ENCODE data around the gene LRRC3. TPM values are rescaled to one million over a fixed set of nuclear protein-coding genes. Genes with fewer than 3 reads are reported as not detected.

LRRC3 gene
- total RNA-seq, 1 experiment from 2014 or later: 0.40 TPM

DNA sequence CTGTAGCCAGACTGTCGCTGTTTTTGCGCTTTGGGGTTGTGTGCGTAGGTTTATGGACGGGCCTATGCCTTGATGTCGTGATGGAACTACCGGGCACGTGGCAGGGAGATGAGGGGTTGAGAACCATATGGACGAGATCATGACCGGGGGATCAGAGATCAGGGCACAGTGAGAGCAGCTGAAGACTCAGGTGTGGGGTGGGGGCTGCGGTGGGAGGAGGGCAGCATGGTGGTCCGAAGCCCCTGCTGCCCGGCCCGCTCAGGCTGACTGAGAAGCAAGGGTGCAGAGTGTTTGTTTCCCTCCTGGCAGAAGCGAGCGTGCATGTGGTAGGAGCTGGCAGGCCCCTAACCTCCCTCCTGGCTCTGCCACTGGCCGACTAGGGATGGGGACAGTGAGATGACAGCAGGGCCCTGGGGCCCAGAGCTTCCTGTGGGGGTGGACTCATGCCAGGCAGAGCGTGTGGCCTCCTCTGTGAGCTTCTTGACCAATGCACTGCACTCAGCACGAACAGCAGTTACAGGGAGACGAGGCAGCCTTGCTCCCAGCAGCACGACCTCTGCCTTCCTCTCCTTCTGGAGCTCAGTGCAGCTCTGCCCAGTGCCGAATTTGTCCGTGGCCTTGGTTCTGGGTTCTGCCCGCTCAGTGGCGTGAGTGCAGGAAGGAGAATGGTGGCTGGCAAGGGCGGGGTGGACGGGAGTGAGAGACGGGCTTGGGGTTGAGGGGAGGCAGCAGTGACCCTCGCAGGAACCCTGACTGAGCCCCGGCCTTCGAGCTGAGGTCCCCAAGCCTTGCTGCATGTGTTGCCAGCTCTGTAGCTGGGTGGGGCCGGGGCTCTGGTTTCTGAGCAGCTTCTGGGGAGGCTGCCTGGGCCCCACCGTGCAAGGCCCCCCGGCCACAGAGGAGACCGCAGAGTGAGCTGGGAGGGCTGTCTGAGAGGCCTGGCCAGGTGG lies 22.2 kb upstream of the LRRC3 start:
- no peaks in the 10 kb centered on the region for H3K36me3 Mint-ChIP-seq (ENCODE audit: insufficient read depth, unreplicated experiment)
- H3K9me3 Mint-ChIP-seq (ENCODE audit: low read depth, unreplicated experiment): peaks cover 3% of the 10 kb centered on the region
- no peaks in the 10 kb centered on the region for H3K4me1 Mint-ChIP-seq (ENCODE audit: low read depth, unreplicated experiment)
- no peak overlapping the region for H3K4me3 Mint-ChIP-seq (ENCODE audit: low read depth, unreplicated experiment)
- CTCF ChIA-PET: no interaction called here
- DNase-seq: no peak
- BruUV-seq (replicated peaks): no TSS peak
- intact Hi-C loops (cut with micrococcal nuclease; ENCODE audit: unreplicated experiment): no loop called here
- TF ChIP-seq, protein P1, sequence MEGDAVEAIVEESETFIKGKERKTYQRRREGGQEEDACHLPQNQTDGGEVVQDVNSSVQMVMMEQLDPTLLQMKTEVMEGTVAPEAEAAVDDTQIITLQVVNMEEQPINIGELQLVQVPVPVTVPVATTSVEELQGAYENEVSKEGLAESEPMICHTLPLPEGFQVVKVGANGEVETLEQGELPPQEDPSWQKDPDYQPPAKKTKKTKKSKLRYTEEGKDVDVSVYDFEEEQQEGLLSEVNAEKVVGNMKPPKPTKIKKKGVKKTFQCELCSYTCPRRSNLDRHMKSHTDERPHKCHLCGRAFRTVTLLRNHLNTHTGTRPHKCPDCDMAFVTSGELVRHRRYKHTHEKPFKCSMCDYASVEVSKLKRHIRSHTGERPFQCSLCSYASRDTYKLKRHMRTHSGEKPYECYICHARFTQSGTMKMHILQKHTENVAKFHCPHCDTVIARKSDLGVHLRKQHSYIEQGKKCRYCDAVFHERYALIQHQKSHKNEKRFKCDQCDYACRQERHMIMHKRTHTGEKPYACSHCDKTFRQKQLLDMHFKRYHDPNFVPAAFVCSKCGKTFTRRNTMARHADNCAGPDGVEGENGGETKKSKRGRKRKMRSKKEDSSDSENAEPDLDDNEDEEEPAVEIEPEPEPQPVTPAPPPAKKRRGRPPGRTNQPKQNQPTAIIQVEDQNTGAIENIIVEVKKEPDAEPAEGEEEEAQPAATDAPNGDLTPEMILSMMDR (IDR thresholded peaks at IDR 0.05; ENCODE audit: unreplicated experiment): no peak
- peaks cover 42% of the 10 kb centered on the region for H3K27me3 Mint-ChIP-seq (ENCODE audit: unreplicated experiment)
- no peak overlapping the region for H3K27ac Mint-ChIP-seq (ENCODE audit: unreplicated experiment)

GRCh38 chr21:44433791-44434567 lies 21.3 kb upstream of the LRRC3 start:
- no peaks in the 10 kb centered on the region for H3K36me3 Mint-ChIP-seq (ENCODE audit: insufficient read depth, unreplicated experiment)
- TF ChIP-seq, protein P1 (IDR thresholded peaks at IDR 0.05; ENCODE audit: unreplicated experiment): no peak
- H3K4me1 Mint-ChIP-seq (ENCODE audit: low read depth, unreplicated experiment): no peaks in the 10 kb centered on the region
- H3K9me3 Mint-ChIP-seq (ENCODE audit: low read depth, unreplicated experiment): peaks cover 3% of the 10 kb centered on the region
- BruUV-seq (replicated peaks): no TSS peak
- intact Hi-C loops (cut with micrococcal nuclease; ENCODE audit: unreplicated experiment): no loop called here
- CTCF ChIA-PET: no interaction called here
- H3K4me3 Mint-ChIP-seq (ENCODE audit: low read depth, unreplicated experiment): no peak overlapping the region
- no peak overlapping the region for H3K27ac Mint-ChIP-seq (ENCODE audit: unreplicated experiment)
- no peak for DNase-seq
- H3K27me3 Mint-ChIP-seq (ENCODE audit: unreplicated experiment): peaks cover 46% of the 10 kb centered on the region

DNA sequence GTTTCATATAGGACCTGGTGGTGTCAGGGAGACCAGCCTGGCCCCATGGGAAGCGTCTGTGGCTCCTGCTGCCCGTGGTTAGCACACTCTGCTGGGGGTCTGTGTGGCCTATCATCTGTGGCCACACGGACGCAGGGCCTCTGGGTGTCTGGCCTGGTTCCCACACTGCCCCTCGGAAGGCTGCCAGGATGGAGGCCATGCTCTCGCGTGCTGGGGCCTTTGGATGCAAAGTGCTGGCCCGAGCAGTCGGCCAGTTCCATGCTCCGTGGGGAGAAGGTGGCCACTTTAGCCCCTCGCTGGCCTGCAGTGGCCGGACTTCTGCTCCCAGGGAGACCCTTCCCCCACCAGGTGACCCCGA lies 20.8 kb upstream of the LRRC3 start:
- peaks cover 3% of the 10 kb centered on the region for H3K9me3 Mint-ChIP-seq (ENCODE audit: low read depth, unreplicated experiment)
- TF ChIP-seq, protein P1 (IDR thresholded peaks at IDR 0.05; ENCODE audit: unreplicated experiment): no peak
- no peak overlapping the region for H3K4me3 Mint-ChIP-seq (ENCODE audit: low read depth, unreplicated experiment)
- CTCF ChIA-PET: no interaction called here
- intact Hi-C loops (cut with micrococcal nuclease; ENCODE audit: unreplicated experiment): no loop called here
- H3K27ac Mint-ChIP-seq (ENCODE audit: unreplicated experiment): no peak overlapping the region
- H3K27me3 Mint-ChIP-seq (ENCODE audit: unreplicated experiment): peaks cover 51% of the 10 kb centered on the region
- no TSS peak for BruUV-seq (replicated peaks)
- H3K36me3 Mint-ChIP-seq (ENCODE audit: insufficient read depth, unreplicated experiment): no peaks in the 10 kb centered on the region
- no peak for DNase-seq
- no peaks in the 10 kb centered on the region for H3K4me1 Mint-ChIP-seq (ENCODE audit: low read depth, unreplicated experiment)

DNA sequence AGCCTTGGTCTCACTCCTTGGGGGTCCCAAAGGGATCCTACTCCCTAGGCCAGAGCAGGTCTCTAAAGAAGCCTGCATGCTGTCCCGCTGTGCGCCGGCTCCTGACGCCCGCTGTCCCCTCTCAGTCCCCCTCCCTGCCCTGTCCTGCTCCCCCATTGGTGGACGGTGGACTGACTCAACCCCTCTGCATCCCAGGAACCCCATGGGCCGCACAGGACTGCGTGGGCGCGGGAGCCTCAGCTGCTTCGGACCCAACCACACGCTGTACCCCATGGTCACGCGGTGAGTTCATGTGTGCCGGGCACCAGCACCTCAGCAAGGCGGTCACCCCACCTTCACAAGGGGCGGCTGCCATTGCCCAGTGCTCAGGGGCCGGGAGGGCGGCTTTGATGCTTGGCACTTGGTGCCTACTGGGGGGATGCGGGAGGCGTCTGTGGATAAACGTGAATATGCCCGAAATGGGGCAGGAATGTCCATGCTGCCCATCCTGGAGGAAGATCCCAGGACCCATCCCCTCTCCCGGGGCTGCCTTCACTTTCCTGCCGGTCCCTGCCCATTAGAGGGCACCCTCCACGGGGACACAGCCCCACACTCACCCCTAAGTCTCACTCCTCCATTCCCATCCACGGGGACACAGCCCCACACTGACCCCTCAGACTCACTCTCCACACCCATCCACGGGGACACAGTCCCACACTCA lies 20.2 kb upstream of the LRRC3 start:
- H3K27ac Mint-ChIP-seq (ENCODE audit: unreplicated experiment): no peak overlapping the region

More for the DNA sequence above, 20.2 kb upstream of the LRRC3 start:
- DNase-seq: no peak
- peaks cover 3% of the 10 kb centered on the region for H3K9me3 Mint-ChIP-seq (ENCODE audit: low read depth, unreplicated experiment)
- BruUV-seq (replicated peaks): no TSS peak
- TF ChIP-seq, protein P1 (IDR thresholded peaks at IDR 0.05; ENCODE audit: unreplicated experiment): no peak
- CTCF ChIA-PET: no interaction called here
- no peak overlapping the region for H3K4me3 Mint-ChIP-seq (ENCODE audit: low read depth, unreplicated experiment)
- intact Hi-C loops (cut with micrococcal nuclease; ENCODE audit: unreplicated experiment): no loop called here
- no peaks in the 10 kb centered on the region for H3K4me1 Mint-ChIP-seq (ENCODE audit: low read depth, unreplicated experiment)
- no peaks in the 10 kb centered on the region for H3K36me3 Mint-ChIP-seq (ENCODE audit: insufficient read depth, unreplicated experiment)
- peaks cover 57% of the 10 kb centered on the region for H3K27me3 Mint-ChIP-seq (ENCODE audit: unreplicated experiment)
